AG08395 (cell line): ENCODE results near the gene B3GALNT2.
A peak's percentile ranks its signal among the peaks of the same experiment; 100 is the strongest.
"Not testable (repeated sequence)": the region's sequence is repeated elsewhere in the genome, so short reads cannot be mapped to it uniquely, and the experiment has no call there.

Source experiments
- DNase-seq: peaks from one replicate; pipeline ENCODE4 v3.0.0; 2012; ENCODE audit warnings: mixed read lengths, low spot score

Gene B3GALNT2

DNA sequence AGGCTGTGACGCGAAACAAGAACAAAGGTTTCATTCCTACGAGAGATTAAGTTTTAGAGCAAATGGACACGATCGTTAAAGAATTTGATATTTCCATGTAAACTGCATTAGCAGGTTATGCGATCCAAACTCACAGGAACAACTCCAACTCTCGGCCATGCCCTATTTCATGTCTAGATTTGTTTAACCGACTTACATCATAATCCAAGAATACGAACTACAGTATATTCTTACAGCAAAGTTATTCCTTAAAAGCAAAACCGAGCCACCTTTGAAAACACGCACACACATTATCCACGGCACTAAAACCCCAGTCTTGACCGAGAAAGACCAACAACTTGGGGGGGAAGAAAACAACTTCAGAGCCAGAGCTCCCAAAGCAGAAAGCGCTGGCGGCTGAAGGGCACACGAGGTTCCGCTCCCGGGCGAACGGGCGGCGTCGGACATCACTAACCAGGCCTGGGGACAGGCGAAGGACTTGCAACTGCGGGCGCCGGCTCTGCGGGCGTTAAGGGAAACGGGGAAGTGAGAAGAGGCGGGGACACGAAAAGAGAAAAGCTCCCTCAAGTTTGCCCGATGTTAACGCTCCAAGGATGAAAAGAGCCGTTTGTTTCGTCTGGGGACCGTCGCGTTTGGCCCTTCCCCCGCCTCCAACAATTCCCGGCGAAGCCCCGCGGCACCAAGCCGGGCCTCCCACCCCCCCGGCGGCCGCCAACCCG lies 690 bp downstream of the B3GALNT2 start:
- peak; percentile 28 for DNase-seq

DNA sequence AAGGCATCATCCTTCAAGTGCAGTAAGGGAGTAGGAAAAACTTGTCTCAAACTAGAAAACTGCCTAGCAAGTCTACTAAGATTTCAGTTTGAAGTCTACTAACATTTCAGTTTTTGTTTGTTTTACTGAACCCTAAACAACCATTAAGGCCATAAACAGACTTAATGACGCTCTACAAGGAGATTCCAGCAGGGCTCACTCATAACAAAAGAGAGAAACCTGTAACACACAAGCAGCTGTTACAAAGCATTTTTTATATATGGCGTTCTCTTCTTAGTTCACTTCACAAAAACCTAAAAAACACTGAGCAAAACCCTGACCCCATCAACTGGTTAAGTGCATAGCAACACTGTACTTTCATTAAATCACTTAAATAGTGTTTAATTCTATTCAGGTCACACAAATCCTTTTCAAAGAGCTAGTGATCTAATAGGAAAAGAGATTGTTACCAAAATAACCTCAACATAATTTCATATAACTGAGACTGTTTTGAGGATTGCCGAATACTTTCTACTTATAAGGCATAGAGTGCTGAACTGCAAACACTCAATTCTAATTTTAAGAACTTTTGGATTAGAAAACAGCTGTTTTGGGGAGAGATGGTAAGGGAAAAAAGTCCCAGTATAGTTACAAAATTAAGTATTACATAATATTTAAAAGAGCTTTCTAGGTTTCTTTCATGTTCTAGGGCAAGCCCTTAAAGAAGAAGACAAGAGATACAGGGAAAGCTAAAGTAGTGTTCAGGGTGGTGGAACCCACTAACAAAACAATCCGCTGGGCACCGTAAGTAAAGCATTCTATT lies 1.4 kb downstream of the B3GALNT2 start:
- no peak for DNase-seq

DNA sequence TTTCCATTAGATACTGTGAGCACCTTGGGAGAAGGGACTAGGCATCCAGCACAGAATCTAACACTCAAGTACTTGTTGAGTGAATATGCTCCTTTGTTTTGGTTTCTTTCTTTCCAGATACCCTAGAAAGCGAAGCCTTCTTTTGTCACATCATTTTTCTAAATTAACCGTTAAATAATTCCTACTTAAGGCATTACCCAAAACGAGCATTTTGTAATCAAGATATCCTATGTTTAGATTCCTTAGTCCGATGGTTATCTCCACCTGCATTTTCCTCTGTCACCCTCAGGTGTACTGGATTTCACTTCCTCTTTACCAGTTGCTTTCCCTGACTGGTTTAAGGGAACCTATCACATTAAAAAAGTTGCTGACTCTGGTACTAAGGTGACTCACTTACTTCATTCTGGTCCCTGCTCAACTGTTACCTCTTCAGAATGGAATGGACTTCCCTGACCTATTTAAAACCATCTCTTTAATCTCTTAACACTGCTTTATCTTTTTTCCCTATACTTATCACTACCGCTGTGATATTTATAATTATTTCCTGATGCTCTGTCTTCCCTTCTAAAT lies 3.2 kb downstream of the B3GALNT2 start:
- DNase-seq, result no peak

DNA sequence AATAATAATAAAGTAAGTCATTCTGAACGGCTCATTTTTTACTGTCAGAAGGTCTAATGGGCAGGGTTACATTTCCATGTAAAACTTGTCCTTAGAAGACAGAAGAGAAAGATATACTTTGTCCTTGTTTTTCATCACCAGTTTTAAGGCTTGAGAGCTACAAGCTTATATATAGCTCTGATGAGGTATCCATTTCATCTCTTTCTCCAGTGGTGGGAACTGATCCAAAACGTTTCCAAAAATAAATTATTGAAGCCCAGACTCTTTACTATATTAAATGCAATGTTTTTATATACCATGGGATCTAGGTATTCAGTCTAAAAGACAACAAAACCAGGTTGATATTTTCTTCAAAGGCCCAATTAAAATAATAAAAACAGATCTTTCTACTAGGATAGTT lies 8.7 kb downstream of the B3GALNT2 start:
- DNase-seq, result no peak

DNA sequence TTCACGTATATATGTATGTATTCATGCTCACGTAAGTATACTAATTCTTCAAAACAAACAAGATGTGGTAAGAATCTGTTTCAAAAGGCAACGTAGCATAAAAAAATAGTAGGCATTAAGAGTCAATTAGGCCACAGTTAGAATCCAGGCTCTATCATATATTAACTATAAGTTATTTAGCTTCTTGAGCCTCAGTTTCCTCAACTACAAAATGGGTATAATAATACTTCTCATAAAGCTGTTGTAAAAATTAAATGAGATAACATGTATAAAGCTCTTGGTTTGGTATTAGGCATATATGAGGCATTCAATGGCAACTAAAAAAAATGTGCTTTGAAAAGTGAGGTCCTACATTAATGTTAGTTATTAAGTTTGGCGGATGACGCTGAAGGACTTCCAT lies 9.2 kb downstream of the B3GALNT2 start:
- no peak for DNase-seq

DNA sequence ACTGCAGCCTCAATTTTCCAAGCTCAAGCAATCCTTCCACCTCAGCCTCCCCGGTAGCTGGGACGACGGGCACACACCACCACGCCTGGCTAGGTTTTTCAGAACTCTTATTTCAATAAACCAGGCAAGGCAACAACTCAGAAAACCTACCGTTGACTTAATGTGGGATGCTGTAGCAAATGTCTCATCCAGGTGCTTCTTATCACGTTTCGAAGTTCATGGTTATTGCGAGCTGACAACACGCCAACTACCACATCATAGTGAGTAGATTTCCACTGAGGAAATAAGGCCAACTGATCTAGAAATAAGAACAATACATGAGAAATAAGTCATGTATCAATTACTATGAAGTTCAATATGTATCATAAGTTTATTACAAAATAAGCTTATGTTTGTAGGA lies 9.7 kb downstream of the B3GALNT2 start:
- no peak for DNase-seq

DNA sequence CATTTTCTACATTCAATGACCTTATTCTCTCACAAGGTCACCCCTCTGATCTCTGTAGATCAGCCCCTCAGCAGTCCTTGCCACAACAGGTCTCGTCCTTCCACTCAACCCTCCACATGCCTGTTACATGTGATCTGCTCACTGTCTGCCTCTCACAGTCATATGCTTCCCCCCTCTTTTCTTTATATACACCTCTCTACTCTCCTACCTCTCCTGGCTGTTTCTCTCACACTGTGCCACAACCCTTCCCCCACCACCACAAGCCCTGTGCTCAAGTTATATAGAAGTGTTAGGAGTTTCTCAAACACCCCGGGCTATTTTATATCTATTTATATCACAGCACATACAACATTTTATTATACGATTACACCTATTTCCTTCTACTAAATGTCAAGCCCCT lies 12.6 kb downstream of the B3GALNT2 start:
- DNase-seq, result no peak

DNA sequence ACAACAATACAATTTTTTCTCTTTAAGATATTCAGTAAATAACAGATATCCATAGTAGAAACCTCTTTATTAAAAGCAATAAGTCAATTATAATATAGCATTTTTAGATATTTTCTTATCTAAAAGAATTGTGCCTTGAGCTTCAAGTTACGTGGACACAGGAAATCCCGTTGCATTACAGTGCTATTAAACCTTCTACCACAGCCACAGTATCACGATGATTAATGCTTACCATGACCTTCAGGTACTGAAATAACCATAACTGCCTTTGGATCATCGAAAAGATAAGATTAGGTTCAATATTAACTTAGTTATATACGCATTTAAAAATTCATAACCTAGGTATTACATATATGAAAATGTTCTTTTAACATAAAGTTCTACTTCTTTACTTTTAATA lies 17.9 kb downstream of the B3GALNT2 start:
- DNase-seq, result no peak

DNA sequence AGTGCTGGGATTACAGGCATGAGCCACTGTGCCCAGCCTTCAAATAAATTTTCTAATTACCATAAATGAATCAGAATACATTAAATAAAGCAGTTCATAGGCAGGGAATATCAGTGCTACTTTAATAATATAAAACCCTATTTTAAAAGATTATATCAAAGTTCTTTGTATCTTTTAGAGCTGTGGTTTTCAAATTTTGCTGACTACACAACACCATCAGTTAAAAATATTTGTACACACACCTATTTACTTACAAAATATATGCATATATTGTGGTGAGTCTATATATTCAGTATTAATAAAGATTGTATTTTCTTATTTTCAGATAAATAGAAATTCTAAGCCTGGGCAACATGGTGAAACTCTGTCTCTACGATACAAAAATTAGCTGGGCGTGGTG lies 18.7 kb downstream of the B3GALNT2 start:
- DNase-seq, result no peak

DNA sequence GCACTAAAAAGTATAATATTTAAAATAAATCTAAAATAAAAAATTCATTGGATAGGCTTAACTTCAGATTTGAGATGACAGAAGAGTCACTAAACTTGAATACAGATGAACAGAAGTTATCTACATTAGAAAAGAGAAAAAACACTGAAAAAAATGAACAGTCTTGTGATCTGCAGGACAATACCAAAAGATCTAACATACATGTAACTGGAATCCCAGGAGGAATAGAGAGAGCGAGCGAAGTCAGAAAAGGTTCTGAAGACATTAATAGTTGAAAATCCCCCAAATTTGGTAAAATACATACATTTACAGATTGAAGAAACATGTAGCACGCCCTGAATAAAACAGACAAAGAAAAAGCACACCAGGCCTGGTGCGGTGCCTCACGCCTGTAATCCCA lies 21.2 kb downstream of the B3GALNT2 start:
- DNase-seq, result no peak

DNA sequence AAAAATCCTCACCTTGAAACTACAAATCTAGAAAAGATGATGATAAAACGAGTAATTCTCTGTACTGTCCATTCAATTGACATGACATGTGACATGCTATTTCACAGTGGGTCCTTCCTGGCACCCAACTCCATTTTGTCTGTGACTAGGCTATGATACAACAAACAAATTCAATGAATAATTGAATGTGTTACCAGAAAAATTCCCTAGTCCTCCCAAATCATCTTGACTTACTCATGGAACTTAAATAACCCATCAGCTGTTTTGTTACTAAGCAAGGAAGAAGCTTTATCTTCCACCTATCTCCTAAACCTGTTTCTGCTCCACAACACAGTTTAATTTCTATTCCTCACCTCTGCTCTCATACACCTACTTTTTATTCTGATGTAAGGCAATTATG lies 30.4 kb downstream of the B3GALNT2 start:
- DNase-seq, result no peak

DNA sequence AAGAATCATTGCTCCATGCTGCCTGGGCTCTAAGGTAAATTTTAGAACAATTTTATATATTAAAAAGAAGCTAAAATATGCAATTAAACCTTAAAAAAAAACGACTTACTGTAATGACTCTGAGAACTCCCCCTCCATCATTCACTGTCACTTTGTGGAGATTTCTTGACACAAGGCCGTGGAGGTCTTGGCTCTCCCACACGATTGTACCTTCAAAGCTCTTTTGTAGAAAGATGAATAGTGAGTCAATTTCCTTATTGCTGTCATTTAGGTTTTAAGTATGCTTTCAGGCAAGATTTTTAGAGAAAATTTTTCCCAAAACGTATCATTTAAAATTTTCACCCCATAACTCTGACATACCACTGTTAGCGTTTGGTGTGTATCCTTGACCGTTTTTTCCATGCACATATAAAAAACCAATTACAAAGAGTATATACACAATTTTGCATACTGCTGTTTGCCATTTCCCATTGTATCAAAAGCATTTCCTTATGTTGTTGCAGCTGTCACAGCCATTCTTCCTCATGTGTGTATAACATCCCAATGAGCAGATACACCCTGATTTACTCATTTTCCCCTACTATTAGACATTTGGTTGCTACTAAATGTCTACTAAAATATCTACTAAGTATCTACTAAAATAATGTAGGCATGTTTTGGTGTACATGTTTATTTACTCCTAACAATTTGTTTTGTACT lies 33.4 kb downstream of the B3GALNT2 start:
- DNase-seq, result no peak

DNA sequence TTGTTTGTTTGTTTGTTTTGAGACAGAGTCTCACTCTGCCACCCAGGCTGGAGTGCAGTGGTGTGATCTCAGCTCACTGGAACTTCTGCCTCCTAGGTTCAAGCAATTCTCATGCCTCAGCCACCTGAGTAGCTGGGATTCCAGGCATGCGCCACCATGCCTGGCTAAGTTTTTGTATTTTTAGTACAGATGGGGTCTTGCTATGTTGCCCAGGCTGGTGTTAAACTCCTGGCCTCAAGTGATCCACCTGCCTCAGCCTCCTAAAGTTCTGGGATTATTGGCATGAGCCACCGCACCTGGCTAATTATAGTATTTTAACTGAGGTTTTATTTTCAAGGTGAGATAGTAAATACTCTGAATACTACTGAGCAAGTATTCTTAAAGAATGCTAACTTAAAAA lies 34.4 kb downstream of the B3GALNT2 start:
- not testable (repeated sequence) for DNase-seq

DNA sequence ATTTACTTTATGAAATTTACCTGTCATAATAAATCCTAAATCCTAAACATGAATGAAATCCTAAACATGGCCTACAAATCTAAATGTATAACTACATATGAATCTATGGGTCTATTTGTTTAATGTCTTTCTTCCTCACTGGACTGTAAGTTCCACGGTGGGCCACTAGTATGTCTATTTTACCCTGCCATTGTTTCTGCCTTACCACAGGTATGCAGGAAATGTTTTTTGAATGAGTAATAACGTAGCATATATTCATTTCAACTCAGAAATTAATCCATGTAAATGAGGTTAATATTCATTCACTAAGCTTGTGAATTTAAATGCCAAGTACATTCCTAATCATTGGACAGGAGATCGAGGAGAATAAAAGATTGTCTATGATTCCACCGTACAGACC lies 35.3 kb downstream of the B3GALNT2 start:
- DNase-seq, result peak; percentile 25

DNA sequence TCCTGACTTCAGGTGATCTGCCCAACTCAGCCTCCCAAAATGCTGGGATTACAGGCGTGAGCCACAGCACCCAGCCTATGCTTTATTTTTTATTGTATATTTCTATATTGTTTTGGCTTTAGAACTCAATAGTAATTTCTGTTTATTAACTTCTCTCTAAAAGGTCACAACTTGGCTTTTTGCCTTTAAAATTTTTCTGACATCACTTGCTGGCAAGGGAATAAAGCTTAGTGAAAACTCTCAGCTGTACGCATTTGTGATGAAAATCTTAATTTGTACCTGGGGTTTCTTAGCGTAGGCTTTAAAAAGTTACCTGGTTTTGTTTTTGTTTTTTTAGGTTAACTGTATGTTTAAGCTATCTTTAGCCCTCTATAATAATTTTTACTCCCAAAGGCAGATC lies 36.2 kb downstream of the B3GALNT2 start:
- DNase-seq, result no peak

DNA sequence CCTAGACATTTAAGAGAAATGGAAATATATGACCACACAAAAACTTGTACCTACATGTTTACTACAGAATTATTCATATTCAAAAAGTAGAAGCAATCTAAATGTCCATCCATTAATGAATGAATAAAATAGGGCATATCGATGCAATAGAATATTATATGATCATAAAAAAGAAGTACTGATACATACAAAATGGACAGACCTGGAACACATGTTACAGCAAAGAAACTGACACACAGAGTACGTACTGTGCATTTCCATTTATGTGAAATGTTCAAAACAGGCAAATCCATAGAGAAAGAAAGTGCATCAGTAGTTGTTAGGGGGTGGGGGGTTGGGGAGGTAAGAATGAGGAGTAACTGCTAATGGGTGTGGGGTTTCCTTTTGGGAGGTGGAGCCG lies 39.2 kb downstream of the B3GALNT2 start:
- no peak for DNase-seq

DNA sequence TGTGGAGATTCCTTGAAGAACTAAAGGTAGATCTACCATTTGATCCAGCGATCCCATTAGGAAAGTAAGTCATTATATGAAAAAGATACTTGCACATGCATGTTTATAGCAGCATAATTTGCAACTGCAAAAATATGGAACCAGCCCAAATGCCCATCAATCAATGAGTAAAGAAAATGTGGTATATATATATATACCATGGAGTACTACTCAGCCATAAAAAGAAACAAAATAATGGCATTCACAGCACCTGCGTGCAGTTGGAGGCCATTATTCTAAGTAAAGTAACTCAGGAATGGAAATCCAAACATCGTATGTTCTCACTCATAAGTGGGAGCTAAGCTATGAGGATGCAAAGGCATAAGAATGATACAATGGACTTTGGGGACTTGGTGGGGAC lies 41.4 kb downstream of the B3GALNT2 start:
- DNase-seq, result not testable (repeated sequence)

DNA sequence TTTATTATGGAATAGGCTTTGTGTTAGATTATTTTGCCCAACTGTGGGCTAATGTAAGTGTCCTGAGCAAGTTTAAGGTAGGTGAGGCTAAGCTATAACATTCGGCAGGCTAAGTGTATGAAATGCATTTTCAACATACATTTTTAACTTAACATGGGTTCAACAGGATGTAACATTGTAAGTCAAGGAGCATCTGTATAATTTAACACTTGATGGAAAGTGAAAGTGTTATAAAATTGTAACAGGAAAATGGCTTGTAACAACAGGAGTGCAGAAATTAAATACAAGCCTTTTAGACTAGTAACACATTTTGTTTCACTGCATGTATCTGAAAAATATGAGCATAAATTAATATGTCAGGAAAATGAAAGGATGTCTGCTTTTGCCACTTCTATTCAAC lies 42.3 kb downstream of the B3GALNT2 start:
- DNase-seq, result no peak

DNA sequence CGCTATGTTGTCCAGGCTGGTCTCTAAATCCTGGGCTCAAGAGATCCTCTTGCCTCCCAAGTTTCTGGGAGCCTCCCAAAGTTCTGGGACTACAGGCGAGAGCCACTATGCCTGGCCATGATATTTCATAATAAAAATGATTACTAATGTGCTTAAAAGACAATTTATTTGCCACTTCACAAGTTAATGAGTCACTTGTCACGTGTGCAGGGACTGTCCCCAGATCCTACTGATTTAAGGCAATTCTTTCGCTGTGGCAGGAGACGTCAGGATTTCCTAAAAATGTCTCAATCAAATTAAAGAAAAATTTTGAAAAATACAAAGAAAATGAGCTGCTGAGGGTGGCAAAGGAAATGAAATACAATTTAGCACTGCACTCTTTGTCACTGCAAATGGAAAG lies 43.5 kb downstream of the B3GALNT2 start:
- DNase-seq, result no peak

DNA sequence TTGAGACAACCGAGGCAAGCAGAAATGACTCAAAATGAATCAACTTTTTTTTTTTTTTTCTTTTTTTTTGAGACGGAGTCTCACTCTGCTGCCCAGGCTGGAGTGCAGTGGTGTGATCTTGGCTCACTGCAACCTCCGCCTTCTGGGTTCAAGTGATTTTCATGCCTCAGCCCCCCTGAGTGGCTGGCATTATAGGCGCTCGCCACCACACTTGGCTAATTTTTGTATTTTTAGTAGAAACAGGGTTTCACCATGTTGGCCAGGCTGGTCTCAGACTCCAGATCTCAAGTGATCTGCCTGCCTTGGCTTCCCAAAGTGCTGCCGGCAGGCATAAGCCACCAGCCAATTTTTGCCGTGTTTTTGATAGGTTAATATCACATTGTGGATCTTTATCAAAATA lies 46.4 kb downstream of the B3GALNT2 start:
- DNase-seq, result not testable (repeated sequence)

DNA sequence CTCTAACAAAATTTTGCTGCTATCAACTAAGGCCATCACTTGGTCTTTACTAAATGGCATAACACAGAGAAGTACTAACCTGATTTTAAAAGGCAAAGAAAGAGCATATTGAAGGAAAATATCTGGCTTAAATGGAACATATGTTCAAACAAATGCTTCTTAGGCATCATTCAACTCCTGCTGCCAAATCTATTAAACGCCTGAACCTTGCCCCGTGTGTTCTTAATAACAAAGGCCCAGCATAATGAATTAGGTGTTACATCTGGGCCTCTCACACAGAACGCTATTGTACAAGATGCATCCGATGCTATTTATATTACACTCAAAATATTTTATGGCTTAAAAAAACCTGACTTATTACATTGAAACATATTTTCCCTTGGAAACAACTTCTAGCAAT lies 48.4 kb downstream of the B3GALNT2 start:
- no peak for DNase-seq

DNA sequence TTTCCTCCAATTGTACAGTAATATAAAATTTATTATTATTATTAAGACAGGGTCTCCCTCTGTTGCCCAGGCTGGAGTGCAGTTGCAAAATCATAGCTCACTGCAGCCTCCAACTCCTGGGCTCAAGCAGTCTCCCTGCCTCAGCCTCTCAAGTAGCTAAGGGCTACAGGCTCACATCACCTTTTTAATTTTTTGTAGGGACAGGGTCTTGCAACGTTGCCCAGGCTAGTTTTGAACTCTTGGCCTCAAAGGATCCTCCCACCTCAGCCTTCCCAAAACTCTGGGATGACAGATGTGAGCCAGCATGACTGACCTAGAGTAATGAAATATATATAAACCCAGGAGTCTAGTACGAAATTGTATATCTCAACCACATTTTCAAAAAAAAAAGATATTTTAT lies 49.2 kb downstream of the B3GALNT2 start:
- no peak for DNase-seq

DNA sequence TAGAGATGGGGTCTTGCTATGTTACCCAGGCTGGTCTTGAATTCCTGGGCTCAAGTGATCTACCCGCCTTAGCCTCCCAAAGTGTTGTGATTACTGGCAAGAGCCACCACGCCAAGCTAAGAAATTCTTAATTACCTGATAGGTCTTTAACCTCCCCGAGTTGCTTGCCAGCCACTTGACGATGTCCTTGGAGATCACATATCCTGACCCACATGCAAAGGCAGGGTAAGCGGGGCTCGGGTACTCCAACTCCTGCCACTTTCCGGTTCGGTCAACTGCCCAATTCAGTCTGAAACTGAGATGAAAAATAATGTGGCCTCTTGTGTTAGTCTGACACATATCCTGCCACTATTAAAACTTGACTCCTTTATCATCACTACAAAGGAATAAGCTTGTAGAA lies 50.2 kb downstream of the B3GALNT2 start:
- DNase-seq, result no peak
